ENCODE measurements around the gene FGF22. TPM values are rescaled to one million over a fixed set of nuclear protein-coding genes. Genes with fewer than 3 reads are reported as not detected.

Gene FGF22
- total and polyA plus RNA-seq, 2 of the 13 experiments (the other 11 are each of a cell fraction or from before 2014, with no cell fraction given), result 0.24 TPM; not detected in 1

- TF ChIP-seq TAF15 (IDR thresholded peaks at IDR 0.05; ENCODE audit: low read depth, low read length, poor library complexity, severe bottlenecking) (no peak), YEATS2 (CRISPR knock-in tag; IDR thresholded peaks at IDR 0.05; ENCODE audit: borderline replicate concordance) (peak; percentile 58; the same call in 1 of the 2 replicates), ZNF562 (CRISPR knock-in tag; IDR thresholded peaks at IDR 0.05; ENCODE audit: borderline replicate concordance) (no peak), PBX3 (CRISPR knock-in tag; IDR thresholded peaks at IDR 0.05; ENCODE audit: borderline replicate concordance) (0 out of 2 replicates have a peak, but pooled peaks have one; percentile 46), ZBTB21 (CRISPR knock-in tag; IDR thresholded peaks at IDR 0.05) (no peak; the same call in 1 of the 2 replicates), TARDBP (CRISPR knock-in tag; IDR thresholded peaks at IDR 0.05) (peak; percentile 53; the same call in 1 of the 2 replicates), ZKSCAN1 (IDR thresholded peaks at IDR 0.05; ENCODE audit: low read length) (peak; percentile 8; the same call in 1 of the 2 replicates), ZMYM3 (CRISPR knock-in tag; IDR thresholded peaks at IDR 0.05) (peak; percentile 36; the same call in 1 of the 2 replicates), ZNF121 (CRISPR knock-in tag; IDR thresholded peaks at IDR 0.05) (0 out of 2 replicates have a peak, but pooled peaks have one; percentile 14), GATA4 (IDR thresholded peaks at IDR 0.05; ENCODE audit: borderline replicate concordance, low read depth) (0 out of 2 replicates have a peak, but pooled peaks have one; percentile 21), HOXA5 (CRISPR knock-in tag; IDR thresholded peaks at IDR 0.05) (peak; percentile 90), KDM6A (CRISPR knock-in tag; IDR thresholded peaks at IDR 0.05; ENCODE audit: low read depth) (peak; percentile 62; the same call in 1 of the 2 replicates), ZC3H4 (CRISPR knock-in tag; IDR thresholded peaks at IDR 0.05; ENCODE audit: borderline replicate concordance) (no peak), FOXO1 (CRISPR knock-in tag; IDR thresholded peaks at IDR 0.05) (peak; percentile 76), UBTF (CRISPR knock-in tag; IDR thresholded peaks at IDR 0.05) (peak; percentile 66), TSC22D2 (CRISPR knock-in tag; IDR thresholded peaks at IDR 0.05; ENCODE audit: borderline replicate concordance) (no peak), TMF1 (CRISPR knock-in tag; IDR thresholded peaks at IDR 0.05; ENCODE audit: low read depth) (no peak), RBM39 (IDR thresholded peaks at IDR 0.05; ENCODE audit: low read depth, low read length, poor library complexity, severe bottlenecking) (no peak), ZNF724P (CRISPR knock-in tag; IDR thresholded peaks at IDR 0.05; ENCODE audit: borderline replicate concordance) (no peak)
- TF ChIP-seq, protein P1, sequence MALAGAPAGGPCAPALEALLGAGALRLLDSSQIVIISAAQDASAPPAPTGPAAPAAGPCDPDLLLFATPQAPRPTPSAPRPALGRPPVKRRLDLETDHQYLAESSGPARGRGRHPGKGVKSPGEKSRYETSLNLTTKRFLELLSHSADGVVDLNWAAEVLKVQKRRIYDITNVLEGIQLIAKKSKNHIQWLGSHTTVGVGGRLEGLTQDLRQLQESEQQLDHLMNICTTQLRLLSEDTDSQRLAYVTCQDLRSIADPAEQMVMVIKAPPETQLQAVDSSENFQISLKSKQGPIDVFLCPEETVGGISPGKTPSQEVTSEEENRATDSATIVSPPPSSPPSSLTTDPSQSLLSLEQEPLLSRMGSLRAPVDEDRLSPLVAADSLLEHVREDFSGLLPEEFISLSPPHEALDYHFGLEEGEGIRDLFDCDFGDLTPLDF (CRISPR knock-in tag; IDR thresholded peaks at IDR 0.05), result no peak; the same call in 1 of the 2 replicates
- TF ChIP-seq, protein P2, sequence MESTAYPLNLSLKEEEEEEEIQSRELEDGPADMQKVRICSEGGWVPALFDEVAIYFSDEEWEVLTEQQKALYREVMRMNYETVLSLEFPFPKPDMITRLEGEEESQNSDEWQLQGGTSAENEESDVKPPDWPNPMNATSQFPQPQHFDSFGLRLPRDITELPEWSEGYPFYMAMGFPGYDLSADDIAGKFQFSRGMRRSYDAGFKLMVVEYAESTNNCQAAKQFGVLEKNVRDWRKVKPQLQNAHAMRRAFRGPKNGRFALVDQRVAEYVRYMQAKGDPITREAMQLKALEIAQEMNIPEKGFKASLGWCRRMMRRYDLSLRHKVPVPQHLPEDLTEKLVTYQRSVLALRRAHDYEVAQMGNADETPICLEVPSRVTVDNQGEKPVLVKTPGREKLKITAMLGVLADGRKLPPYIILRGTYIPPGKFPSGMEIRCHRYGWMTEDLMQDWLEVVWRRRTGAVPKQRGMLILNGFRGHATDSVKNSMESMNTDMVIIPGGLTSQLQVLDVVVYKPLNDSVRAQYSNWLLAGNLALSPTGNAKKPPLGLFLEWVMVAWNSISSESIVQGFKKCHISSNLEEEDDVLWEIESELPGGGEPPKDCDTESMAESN (CRISPR knock-in tag; conservative IDR thresholded peaks at IDR 0.05), result peak; percentile 73; the same call in 1 of the 2 replicates
- TF ChIP-seq, protein P3, sequence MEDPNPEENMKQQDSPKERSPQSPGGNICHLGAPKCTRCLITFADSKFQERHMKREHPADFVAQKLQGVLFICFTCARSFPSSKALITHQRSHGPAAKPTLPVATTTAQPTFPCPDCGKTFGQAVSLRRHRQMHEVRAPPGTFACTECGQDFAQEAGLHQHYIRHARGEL (CRISPR knock-in tag; IDR thresholded peaks at IDR 0.05), result no peak
These were observed 21.2 kb downstream of the FGF22 start (continued) for GRCh38 chr19:660793-661426.
